PC-9 (cell line): ENCODE measurements around the gene EPHB1. TPM values are rescaled to one million over a fixed set of nuclear protein-coding genes. Genes with fewer than 3 reads are reported as not detected.

Experiments used
- BruUV-seq: library from RNA; stranded (reverse); fragments of 400-500 nt; replicated peaks from 2 replicates; lab custom pipeline; 2021; lab: Mats Ljungman, UMichigan
- CTCF ChIA-PET: fragments of 300-600 bp; sonication (Branson Sonifier 250); formaldehyde crosslinking; loops from one replicate; lab custom pipeline; 2022; ENCODE audit warnings: antibody characterized with exemption; lab: Charles Lee
- POLR2A ChIA-PET: fragments of 300-600 bp; sonication (Branson Sonifier 250); formaldehyde crosslinking; loops from one replicate; lab custom pipeline; 2022; ENCODE audit warnings: antibody characterized with exemption; ENCODE audit not compliant: unreplicated experiment; lab: Charles Lee
- DNase-seq, 2 experiments: peaks; one replicate each; pipeline versions ENCODE4 v3.0.0 to v3.0.0-alpha.2; 2015 to 2022; ENCODE audit warnings: mixed read lengths in 1 of 2
- H2AFZ ChIP-seq: fragments of 200-600 bp; sonication (generic); 2 replicates; pipeline ENCODE4 v1.8.1; 2017; ENCODE audit warnings: antibody characterized with exemption
- H3F3A ChIP-seq: fragments of 200-600 bp; sonication (generic); 2 replicates; pipeline ENCODE4 v1.8.1; 2017; ENCODE audit warnings: antibody characterized with exemption, mild to moderate bottlenecking, low read depth; ENCODE audit not compliant: insufficient read depth
- H3K27ac ChIP-seq: fragments of 200-600 bp; sonication (generic); 2 replicates; pipeline ENCODE4 v1.6.1; 2016; ENCODE audit warnings: mixed run types
- H3K27me3 ChIP-seq: fragments of 200-600 bp; sonication (generic); 2 replicates; pipeline ENCODE4 v1.6.1; 2016; ENCODE audit warnings: low read depth, mixed run types; ENCODE audit not compliant: insufficient read depth
- H3K36me3 ChIP-seq: fragments of 200-600 bp; sonication (generic); 2 replicates; pipeline ENCODE4 v1.6.1; 2016; ENCODE audit warnings: low read depth, mixed run types
- H3K4me1 ChIP-seq: fragments of 200-600 bp; sonication (generic); replicated peaks from 2 replicates; pipeline ENCODE4 v1.6.1; 2016; ENCODE audit warnings: mixed run types; ENCODE audit not compliant: insufficient read depth
- H3K4me2 ChIP-seq: fragments of 200-600 bp; sonication (generic); 2 replicates; pipeline ENCODE4 v1.6.1; 2017; ENCODE audit warnings: mixed run types
- H3K4me3 ChIP-seq: fragments of 200-600 bp; sonication (generic); 2 replicates; pipeline ENCODE4 v1.6.1; 2016; ENCODE audit warnings: mixed run types
- H3K79me2 ChIP-seq: fragments of 200-600 bp; sonication (generic); 2 replicates; pipeline ENCODE4 v1.6.1; 2017; ENCODE audit warnings: low read depth, mixed run types
- H3K9me2 ChIP-seq: fragments of 200-600 bp; sonication (generic); 2 replicates; pipeline ENCODE4 v1.8.1; 2017; ENCODE audit warnings: mild to moderate bottlenecking; ENCODE audit not compliant: insufficient read depth
- H3K9me3 ChIP-seq: fragments of 200-600 bp; sonication (generic); 2 replicates; pipeline ENCODE4 v1.8.1; 2016; ENCODE audit warnings: low read depth; ENCODE audit not compliant: insufficient read depth
- H4K20me1 ChIP-seq: fragments of 200-600 bp; sonication (generic); 2 replicates; pipeline ENCODE4 v1.8.1; 2017; ENCODE audit not compliant: insufficient read depth
- CTCF ChIP-seq: fragments of 200-600 bp; sonication (generic); conservative IDR thresholded peaks from 2 replicates; pipeline ENCODE4 v1.6.1; 2017; ENCODE audit warnings: mixed run types, antibody characterized with exemption, mild to moderate bottlenecking, moderate library complexity
- EZH2 ChIP-seq: fragments of 200-600 bp; sonication (generic); IDR thresholded peaks from 2 replicates; pipeline ENCODE4 v1.8.0; 2017; ENCODE audit warnings: antibody characterized with exemption, low read depth
- intact Hi-C: fragments of 100-400 bp; cut with micrococcal nuclease; formaldehyde crosslinking; loops from one replicate; pipeline ENCODE4 v1.10.0; 2022; ENCODE audit not compliant: unreplicated experiment
- total RNA-seq: library from RNA; stranded (reverse); gene quantifications from 2 replicates; pipeline ENCODE4 v1.2.3, GENCODE V29; 2021

EPHB1 gene
- total RNA-seq, 1 experiment from 2014 or later = 0.15 TPM

- no peaks in the 10 kb centered on the region for H3K36me3 ChIP-seq
- no peak overlapping the region for H3K4me2 ChIP-seq
- H2AFZ ChIP-seq = no peak overlapping the region
- no peaks in the 10 kb centered on the region for H3F3A ChIP-seq
- H3K27me3 ChIP-seq = peaks cover 9% of the 10 kb centered on the region; the same call in 1 of the 2 replicates
- CTCF ChIA-PET = no interaction called here
- DNase-seq = no peak
- H3K4me1 ChIP-seq = no peaks in the 10 kb centered on the region
- no peaks in the 10 kb centered on the region for H4K20me1 ChIP-seq
- no peaks in the 10 kb centered on the region for H3K9me2 ChIP-seq
- no peak for TF ChIP-seq CTCF
- no peak for TF ChIP-seq EZH2
- POLR2A ChIA-PET = no interaction called here
- H3K27ac ChIP-seq = no peak overlapping the region
- no peaks in the 10 kb centered on the region for H3K9me3 ChIP-seq
- no TSS peak for BruUV-seq
- H3K79me2 ChIP-seq = no peaks in the 10 kb centered on the region
- intact Hi-C loops = no loop called here
- no peak overlapping the region for H3K4me3 ChIP-seq
These were observed 139.9 kb downstream of the EPHB1 start for GRCh38 chr3:134934933-134935332.

GRCh38 chr3:134937256-134938028 lies 142.4 kb downstream of the EPHB1 start:
- DNase-seq = no peak
- BruUV-seq = no TSS peak
- no peaks in the 10 kb centered on the region for H3K4me1 ChIP-seq
- H3K9me3 ChIP-seq = no peaks in the 10 kb centered on the region
- H3K27me3 ChIP-seq = no peaks in the 10 kb centered on the region
- no peaks in the 10 kb centered on the region for H3K79me2 ChIP-seq
- H3K4me2 ChIP-seq = no peak overlapping the region
- H3K36me3 ChIP-seq = no peaks in the 10 kb centered on the region
- no peaks in the 10 kb centered on the region for H3F3A ChIP-seq
- H3K4me3 ChIP-seq = no peak overlapping the region
- intact Hi-C loops = no loop called here
- H2AFZ ChIP-seq = no peak overlapping the region
- no peaks in the 10 kb centered on the region for H3K9me2 ChIP-seq
- ChIA-PET POLR2A (no interaction called here), CTCF (interaction anchor here (0.6 kb wide), 1 partner anchor 13 kb away, joined by 3 read pairs; no protein-coding TSS in a partner anchor)
- no peaks in the 10 kb centered on the region for H4K20me1 ChIP-seq
- no peak overlapping the region for H3K27ac ChIP-seq
- no peak for TF ChIP-seq EZH2
- TF ChIP-seq CTCF = no peak

GRCh38 chr3:134938029-134938525 lies 143.0 kb downstream of the EPHB1 start:
- Histone ChIP-seq H3K9me2 (no peaks in the 10 kb centered on the region), H3K4me3 (no peak overlapping the region), H4K20me1 (no peaks in the 10 kb centered on the region), H3K79me2 (no peaks in the 10 kb centered on the region), H3K27me3 (no peaks in the 10 kb centered on the region), H3K27ac (no peak overlapping the region), H2AFZ (no peak overlapping the region), H3K36me3 (no peaks in the 10 kb centered on the region), H3K4me1 (no peaks in the 10 kb centered on the region), H3K9me3 (no peaks in the 10 kb centered on the region), H3K4me2 (no peak overlapping the region), H3F3A (no peaks in the 10 kb centered on the region)
- no peak for DNase-seq
- intact Hi-C loops = no loop called here
- TF ChIP-seq EZH2 = no peak
- TF ChIP-seq CTCF = no peak
- CTCF ChIA-PET = interaction anchor here (0.6 kb wide), 1 partner anchor 12 kb away, joined by 3 read pairs; no protein-coding TSS in a partner anchor
- POLR2A ChIA-PET = no interaction called here
- no TSS peak for BruUV-seq
